HCT116 (cell line): ENCODE measurements around the gene SERPINB13. TPM values are rescaled to one million over a fixed set of nuclear protein-coding genes. Genes with fewer than 3 reads are reported as not detected.

Experiments
- ATAC-seq: fragments of 200-7000 bp; cut with Tn5 transposase; 2 replicates; pipeline ENCODE4 v1.9.1; 2020; ENCODE audit warnings: mild to moderate bottlenecking, moderate library complexity
- BruUV-seq: library from RNA; stranded (reverse); fragments of 400-500 nt; replicated peaks from 2 replicates; lab custom pipeline; 2021; lab: Mats Ljungman, UMichigan
- CTCF ChIA-PET: fragments of 300-600 bp; sonication (Branson Sonifier 250); formaldehyde crosslinking; loops from one replicate; lab custom pipeline; 2021; ENCODE audit warnings: antibody characterized with exemption; lab: Charles Lee
- POLR2A ChIA-PET: fragments of 300-600, 350-600 bp; sonication (Branson Sonifier 250); formaldehyde crosslinking; loops from one replicate; lab custom pipeline; 2021; ENCODE audit warnings: antibody characterized with exemption; lab: Charles Lee
- RAD21 ChIA-PET, 2 experiments: fragments of 300-600 bp; sonication (Branson Sonifier 250); formaldehyde crosslinking; loops; one replicate each; lab custom pipeline; 2023; ENCODE audit warnings: low total read pairs in 2 of 2; ENCODE audit not compliant: uncharacterized antibody in 2 of 2, unreplicated experiment in 2 of 2, low non-redundant PET in 1 of 2; lab: Charles Lee
- DNase-seq: peaks from one replicate; pipeline ENCODE4 v3.0.0-alpha.2; 2010; ENCODE audit warnings: low read depth, low spot score
- H2AFZ ChIP-seq: fragments of 200-600 bp; shearing (Covaris generic), sonication (generic); 2 replicates; pipeline ENCODE4 v1.6.1; 2017; ENCODE audit warnings: low read depth, mixed run types, mixed read lengths, antibody characterized with exemption, low read length; ENCODE audit not compliant: poor library complexity, severe bottlenecking
- H3K27ac ChIP-seq: 2 replicates; pipeline ENCODE4 v1.5.1; 2012; ENCODE audit warnings: low read depth, low read length
- H3K27me3 ChIP-seq: fragments of 200-600 bp; sonication (generic); 2 replicates; pipeline ENCODE4 v1.6.1; 2016; ENCODE audit warnings: mixed run types, low read length, mixed read lengths; ENCODE audit not compliant: insufficient read depth
- H3K36me3 ChIP-seq, 2 experiments: fragments of 200-500 bp in 1 of 2; fragments of 200-600 bp in 1 of 2; sonication (Bioruptor generic) in 1 of 2; sonication (generic) in 1 of 2; 2 replicates each; pipeline versions ENCODE4 v1.5.1 to v1.6.1; 2014 to 2016; ENCODE audit warnings: low read length in 2 of 2, inconsistent platforms in 1 of 2, mixed read lengths in 1 of 2, mixed run types in 1 of 2; ENCODE audit not compliant: insufficient read depth in 2 of 2, control insufficient read depth in 1 of 2
- H3K4me1 ChIP-seq, 2 experiments: fragments of 200-600 bp in 1 of 2; sonication (generic) in 1 of 2; 2 replicates each; pipeline versions ENCODE4 v1.5.1 to v1.6.1; 2012 to 2017; ENCODE audit warnings: low read length in 2 of 2, inconsistent platforms in 1 of 2, mild to moderate bottlenecking in 1 of 2, mixed read lengths in 1 of 2, mixed run types in 1 of 2, moderate library complexity in 1 of 2; ENCODE audit not compliant: insufficient read depth in 2 of 2, control insufficient read depth in 1 of 2
- H3K4me2 ChIP-seq: fragments of 200-600 bp; sonication (generic); 2 replicates; pipeline ENCODE4 v1.6.1; 2017; ENCODE audit warnings: mixed run types, low read length, mixed read lengths
- H3K4me3 ChIP-seq, 2 experiments: fragments of 200-600 bp in 1 of 2; sonication (generic) in 1 of 2; replicated peaks in 1 of 2; 2 replicates each; pipeline ENCODE4 v1.5.1; 2011 to 2016; ENCODE audit warnings: low read length in 2 of 2, control low read depth in 1 of 2, low read depth in 1 of 2, mild to moderate bottlenecking in 1 of 2, mixed read lengths in 1 of 2, mixed run types in 1 of 2
- H3K79me2 ChIP-seq: fragments of 200-600 bp; sonication (generic); 2 replicates; pipeline ENCODE4 v1.6.1; 2017; ENCODE audit warnings: mild to moderate bottlenecking, mixed run types, low read length, moderate library complexity, mixed read lengths; ENCODE audit not compliant: insufficient read depth
- H3K9ac ChIP-seq: fragments of 200-600 bp; sonication (generic); 2 replicates; pipeline ENCODE4 v1.6.1; 2016; ENCODE audit warnings: low read length, mixed read lengths
- H3K9me2 ChIP-seq: fragments of 200-600 bp; sonication (generic), shearing (Covaris generic); 2 replicates; pipeline ENCODE4 v1.6.1; 2017; ENCODE audit warnings: mixed run types, mild to moderate bottlenecking, moderate library complexity; ENCODE audit not compliant: insufficient read depth
- H3K9me3 ChIP-seq, 2 experiments: fragments of 200-500 bp in 1 of 2; fragments of 200-600 bp in 1 of 2; sonication (Bioruptor generic) in 1 of 2; sonication (generic) in 1 of 2; 2 replicates each; pipeline ENCODE4 v1.6.1; 2014 to 2017; ENCODE audit warnings: low read length in 2 of 2, mixed read lengths in 2 of 2, inconsistent platforms in 1 of 2, low read depth in 1 of 2, mild to moderate bottlenecking in 1 of 2, mixed run types in 1 of 2, moderate library complexity in 1 of 2; ENCODE audit not compliant: control insufficient read depth in 1 of 2, insufficient read depth in 1 of 2
- H4K20me1 ChIP-seq: fragments of 200-600 bp; sonication (generic), shearing (Covaris generic); 2 replicates; pipeline ENCODE4 v1.6.1; 2017; ENCODE audit warnings: mixed run types, mild to moderate bottlenecking, moderate library complexity; ENCODE audit not compliant: insufficient read depth
- ATF3 ChIP-seq: IDR thresholded peaks from 2 replicates; pipeline ENCODE4 v1.6.1; 2012
- CBX3 ChIP-seq: IDR thresholded peaks from 2 replicates; pipeline ENCODE4 v1.6.1; 2012; ENCODE audit warnings: low read depth
- CTCF ChIP-seq, 3 experiments: fragments of 200-600 bp in 1 of 3; sonication (generic) in 1 of 3; IDR thresholded peaks in 2 of 3; conservative IDR thresholded peaks in 1 of 3; 2 replicates each; pipeline ENCODE4 v1.5.1; 2012 to 2017; ENCODE audit warnings: low read depth in 2 of 3, low read length in 2 of 3, antibody characterized with exemption in 1 of 3, borderline replicate concordance in 1 of 3, control low read depth in 1 of 3, mild to moderate bottlenecking in 1 of 3, mixed read lengths in 1 of 3, mixed run types in 1 of 3, moderate library complexity in 1 of 3; ENCODE audit not compliant: insufficient read depth in 1 of 3
- EZH2 ChIP-seq: fragments of 200-600 bp; sonication (generic); IDR thresholded peaks from 2 replicates; pipeline ENCODE4 v1.6.1; 2017; ENCODE audit warnings: antibody characterized with exemption, mixed run types
- EZH2phosphoT487 ChIP-seq: fragments of 200-600 bp; IDR thresholded peaks from 2 replicates; pipeline ENCODE4 v1.6.1; 2018; ENCODE audit warnings: antibody characterized with exemption, borderline replicate concordance
- JUND ChIP-seq: IDR thresholded peaks from 2 replicates; pipeline ENCODE4 v1.6.1; 2012
- RAD21 ChIP-seq: IDR thresholded peaks from 2 replicates; pipeline ENCODE4 v1.6.1; 2012; ENCODE audit warnings: low read depth, mild to moderate bottlenecking
- REST ChIP-seq: IDR thresholded peaks from 2 replicates; pipeline ENCODE4 v1.6.1; 2012; ENCODE audit warnings: low read depth
- SRF ChIP-seq: IDR thresholded peaks from 2 replicates; pipeline ENCODE4 v1.6.1; 2012; ENCODE audit warnings: low read depth
- ZBTB33 ChIP-seq: IDR thresholded peaks from 2 replicates; pipeline ENCODE4 v1.6.1; 2011; ENCODE audit warnings: mild to moderate bottlenecking, low read length, moderate library complexity; ENCODE audit not compliant: insufficient replicate concordance; ENCODE audit errors: extremely low read depth
- intact Hi-C: fragments of 100-400 bp; cut with micrococcal nuclease; formaldehyde crosslinking; loops from 2 replicates; pipeline ENCODE4 v1.10.0; 2022
- total RNA-seq: library from RNA; stranded (reverse); gene quantifications from one replicate; pipeline ENCODE4 v1.2.1, GENCODE V29; 2021; ENCODE audit not compliant: unreplicated experiment

Gene SERPINB13
- total RNA-seq, 1 experiment from 2014 or later = 0.07 TPM

- H2AFZ ChIP-seq = no peak overlapping the region
- no peak overlapping the region for H3K4me2 ChIP-seq
- intact Hi-C loops = no loop called here
- no peaks in the 10 kb centered on the region for H3K79me2 ChIP-seq
- ChIA-PET CTCF (no interaction called here), POLR2A (no interaction called here), RAD21 (no interaction called here)
- H3K36me3 ChIP-seq = no peaks in the 10 kb centered on the region
- no peaks in the 10 kb centered on the region for H3K9me3 ChIP-seq
- H3K9ac ChIP-seq = no peak overlapping the region
- H3K27ac ChIP-seq = no peak overlapping the region
- H3K27me3 ChIP-seq = no peaks in the 10 kb centered on the region
- H3K4me1 ChIP-seq = peaks cover 0 to 9% of the 10 kb centered on the region in 2 experiments; a peak in 1 of 4 replicates
- ATAC-seq (no peak), DNase-seq (no peak)
- H3K4me3 ChIP-seq = no peak overlapping the region
- BruUV-seq = no TSS peak
- H4K20me1 ChIP-seq = no peaks in the 10 kb centered on the region
- TF ChIP-seq RAD21 (no peak), EZH2phosphoT487 (no peak), ZBTB33 (no peak), CTCF (IDR thresholded peaks at IDR 0.05 in 2 of 3, conservative IDR thresholded peaks at IDR 0.05 in 1 of 3; ENCODE audit: borderline replicate concordance in 1 of 3, insufficient read depth in 1 of 3, low read depth in 2 of 3, low read length in 2 of 3) (no peak), EZH2 (no peak), ATF3 (no peak), CBX3 (no peak), SRF (no peak), JUND (no peak), REST (no peak)
- H3K9me2 ChIP-seq = no peaks in the 10 kb centered on the region
Measured at GRCh38 chr18:63551769-63552168, 35.4 kb upstream of the SERPINB13 start.
